Keratinocyte (primary cell): ENCODE results near the gene AMIGO1. TPM values are rescaled to one million over a fixed set of nuclear protein-coding genes. Genes with fewer than 3 reads are reported as not detected.

Experiments
- DNase-seq: peaks from one replicate; pipeline ENCODE4 v3.0.0-alpha.2; 2011; ENCODE audit warnings: low read depth, missing footprints, low spot score
- FAIRE-seq: peaks from 2 replicates; lab custom pipeline; 2011; peaks lifted over from hg19 to GRCh38; lab: Jason Lieb, UNC
- H2AFZ ChIP-seq: 2 replicates; pipeline ENCODE4 v1.6.0; 2012; ENCODE audit warnings: low read length, control low read depth, inconsistent platforms; ENCODE audit not compliant: control insufficient read depth
- H3K27ac ChIP-seq: 2 replicates; pipeline ENCODE4 v1.5.1; 2011; ENCODE audit warnings: low read length; ENCODE audit not compliant: control insufficient read depth, insufficient read depth
- H3K27me3 ChIP-seq: 3 replicates; pipeline ENCODE4 v1.6.0; 2011; ENCODE audit warnings: low read length; ENCODE audit not compliant: control insufficient read depth, insufficient read depth; ENCODE audit errors: extremely low read depth
- H3K36me3 ChIP-seq, 2 experiments: 2 replicates in 1 of 2; 3 replicates in 1 of 2; pipeline ENCODE4 v1.5.1; 2011; ENCODE audit warnings: low read length in 2 of 2, mild to moderate bottlenecking in 1 of 2; ENCODE audit not compliant: control insufficient read depth in 2 of 2, insufficient read depth in 2 of 2; ENCODE audit errors: extremely low read depth in 1 of 2
- H3K4me1 ChIP-seq: 3 replicates; pipeline ENCODE4 v1.5.1; 2011; ENCODE audit warnings: low read length; ENCODE audit not compliant: control insufficient read depth, insufficient read depth; ENCODE audit errors: extremely low read depth
- H3K4me2 ChIP-seq: 3 replicates; pipeline ENCODE4 v1.6.0; 2011; ENCODE audit warnings: low read depth, low read length; ENCODE audit not compliant: control insufficient read depth, insufficient read depth; ENCODE audit errors: extremely low read depth
- H3K4me3 ChIP-seq, 3 experiments: fragments of 200-600 bp in 1 of 3; sonication (generic) in 1 of 3; 2 replicates in 2 of 3; 3 replicates in 1 of 3; pipeline ENCODE4 v1.5.1; 2011 to 2016; ENCODE audit warnings: low read length in 3 of 3, mild to moderate bottlenecking in 3 of 3, control low read depth in 2 of 3, inconsistent platforms in 1 of 3, low read depth in 1 of 3, mixed read lengths in 1 of 3, mixed run types in 1 of 3, moderate library complexity in 1 of 3; ENCODE audit not compliant: control insufficient read depth in 2 of 3, insufficient read depth in 2 of 3; ENCODE audit errors: extremely low read depth in 1 of 3
- H3K79me2 ChIP-seq: 2 replicates; pipeline ENCODE4 v1.6.0; 2012; ENCODE audit warnings: low read length; ENCODE audit not compliant: control insufficient read depth, insufficient read depth
- H3K9ac ChIP-seq: 3 replicates; pipeline ENCODE4 v1.6.0; 2011; ENCODE audit warnings: low read length; ENCODE audit not compliant: control insufficient read depth, insufficient read depth; ENCODE audit errors: extremely low read depth
- H3K9me1 ChIP-seq: 3 replicates; pipeline ENCODE4 v1.6.0; 2011; ENCODE audit warnings: low read length; ENCODE audit not compliant: control insufficient read depth, insufficient read depth; ENCODE audit errors: extremely low read depth
- H3K9me3 ChIP-seq: 2 replicates; pipeline ENCODE4 v1.5.1; 2012; ENCODE audit warnings: low read depth, low read length; ENCODE audit not compliant: control insufficient read depth
- H4K20me1 ChIP-seq: 3 replicates; pipeline ENCODE4 v1.6.0; 2011; ENCODE audit warnings: low read length; ENCODE audit not compliant: control insufficient read depth, insufficient read depth; ENCODE audit errors: extremely low read depth
- EZH2 ChIP-seq: IDR thresholded peaks from one replicate; pipeline ENCODE4 v1.6.1; 2012; ENCODE audit warnings: inconsistent platforms, mild to moderate bottlenecking, low read length, moderate library complexity
- dilution Hi-C: fragments of 300-500 bp; cut with MboI; formaldehyde crosslinking; loops from one replicate; pipeline ENCODE4 v1.7.0; 2020; ENCODE audit warnings: low sequenced_read_pairs; ENCODE audit not compliant: extremely low pct_ligation_motif_present
- polyA plus RNA-seq, 5 experiments: library from polyadenylated mRNA; depleted of rRNA in 3 of 5; stranded (reverse) in 3 of 5; stranded (forward) in 1 of 5; unstranded in 1 of 5; fragments of >200 nt; gene quantifications; 1 replicate in 1 of 5; 2 replicates in 3 of 5; 3 replicates in 1 of 5; pipeline versions ENCODE4 v1.2.1 to v1.2.3, GENCODE V29; 2011 to 2012; ENCODE audit warnings: missing spikeins in 2 of 5, low read depth in 1 of 5, low replicate concordance in 1 of 5
- TF ChIP-seq, protein P1 (sequence below), 3 experiments: IDR thresholded peaks in 1 of 3; conservative IDR thresholded peaks in 1 of 3; optimal IDR thresholded peaks in 1 of 3; 2 replicates in 2 of 3; 3 replicates in 1 of 3; pipeline versions ENCODE3 to v1.5.1; 2011; ENCODE audit warnings: low read length in 3 of 3, mild to moderate bottlenecking in 3 of 3, moderate library complexity in 2 of 3, control low read depth in 1 of 3, inconsistent platforms in 1 of 3; ENCODE audit not compliant: insufficient read depth in 2 of 3; ENCODE audit errors: extremely low read depth in 1 of 3

AMIGO1 gene
- polyA plus RNA-seq, 1 donor (not counting 4 experiments of a cell fraction or from before 2014, with no cell fraction given), result 0.26 TPM

GRCh38 chr1:109499661-109500536 is 9.6 kb downstream of the AMIGO1 start:
- Histone ChIP-seq H3K79me2 (peaks cover 7% of the 10 kb centered on the region), H3K9me1 (no peaks in the 10 kb centered on the region), H4K20me1 (no peaks in the 10 kb centered on the region), H3K27me3 (no peaks in the 10 kb centered on the region), H3K9me3 (no peaks in the 10 kb centered on the region), H3K27ac (peak overlapping the region; percentile 27), H3K4me2 (peak overlapping the region; percentile 63), H3K9ac (no peak overlapping the region), H3K4me3 (no peak overlapping the region), H2AFZ (peak overlapping the region; percentile 40), H3K4me1 (peaks cover 16% of the 10 kb centered on the region), H3K36me3 (peaks cover 8 to 12% of the 10 kb centered on the region in 2 experiments)
- peak; percentile 55 for DNase-seq
- TF ChIP-seq EZH2, result no peak
- TF ChIP-seq, protein P1, sequence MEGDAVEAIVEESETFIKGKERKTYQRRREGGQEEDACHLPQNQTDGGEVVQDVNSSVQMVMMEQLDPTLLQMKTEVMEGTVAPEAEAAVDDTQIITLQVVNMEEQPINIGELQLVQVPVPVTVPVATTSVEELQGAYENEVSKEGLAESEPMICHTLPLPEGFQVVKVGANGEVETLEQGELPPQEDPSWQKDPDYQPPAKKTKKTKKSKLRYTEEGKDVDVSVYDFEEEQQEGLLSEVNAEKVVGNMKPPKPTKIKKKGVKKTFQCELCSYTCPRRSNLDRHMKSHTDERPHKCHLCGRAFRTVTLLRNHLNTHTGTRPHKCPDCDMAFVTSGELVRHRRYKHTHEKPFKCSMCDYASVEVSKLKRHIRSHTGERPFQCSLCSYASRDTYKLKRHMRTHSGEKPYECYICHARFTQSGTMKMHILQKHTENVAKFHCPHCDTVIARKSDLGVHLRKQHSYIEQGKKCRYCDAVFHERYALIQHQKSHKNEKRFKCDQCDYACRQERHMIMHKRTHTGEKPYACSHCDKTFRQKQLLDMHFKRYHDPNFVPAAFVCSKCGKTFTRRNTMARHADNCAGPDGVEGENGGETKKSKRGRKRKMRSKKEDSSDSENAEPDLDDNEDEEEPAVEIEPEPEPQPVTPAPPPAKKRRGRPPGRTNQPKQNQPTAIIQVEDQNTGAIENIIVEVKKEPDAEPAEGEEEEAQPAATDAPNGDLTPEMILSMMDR (optimal IDR thresholded peaks at IDR 0.05 in 1 of 3, IDR thresholded peaks at IDR 0.05 in 1 of 3, conservative IDR thresholded peaks at IDR 0.05 in 1 of 3; ENCODE audit: extremely low read depth in 1 of 3, insufficient read depth in 2 of 3, low read length in 3 of 3), result peak; percentile 73 to 84 (median 79)
- FAIRE-seq, result peak; percentile 39
- dilution Hi-C loops, result no loop called here

DNA sequence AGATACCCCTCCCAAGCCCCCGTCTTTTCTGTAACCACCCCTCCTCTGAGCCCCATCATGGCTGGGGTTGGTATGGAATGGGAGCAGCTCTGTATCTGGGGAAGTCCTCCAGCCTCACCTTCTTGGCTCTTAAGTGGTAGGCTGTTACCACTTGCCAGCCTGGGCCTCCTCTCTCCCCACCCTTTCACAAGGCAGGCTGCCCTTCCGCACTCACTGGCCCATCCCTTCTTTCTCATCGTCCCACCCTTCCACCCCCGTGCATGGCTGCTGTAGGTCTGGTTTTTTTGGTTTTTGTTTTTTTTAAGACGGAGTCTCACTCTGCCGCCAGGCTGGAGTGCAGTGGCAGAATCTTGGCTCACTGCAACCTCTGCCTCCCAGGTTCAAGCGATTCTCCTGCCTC is 10.4 kb downstream of the AMIGO1 start:
- TF ChIP-seq, protein P1 (optimal IDR thresholded peaks at IDR 0.05 in 1 of 3, IDR thresholded peaks at IDR 0.05 in 1 of 3, conservative IDR thresholded peaks at IDR 0.05 in 1 of 3; ENCODE audit: extremely low read depth in 1 of 3, insufficient read depth in 2 of 3, low read length in 3 of 3), result no peak
- Histone ChIP-seq H3K9me1 (no peaks in the 10 kb centered on the region), H3K4me1 (peaks cover 16% of the 10 kb centered on the region), H3K27ac (no peak overlapping the region), H3K4me2 (peak overlapping the region; percentile 15), H3K36me3 (peaks cover 8 to 12% of the 10 kb centered on the region in 2 experiments), H3K79me2 (peaks cover 7% of the 10 kb centered on the region), H4K20me1 (no peaks in the 10 kb centered on the region), H3K27me3 (no peaks in the 10 kb centered on the region), H3K4me3 (no peak overlapping the region), H3K9me3 (no peaks in the 10 kb centered on the region), H3K9ac (no peak overlapping the region), H2AFZ (no peak overlapping the region)
- DNase-seq, result no peak
- dilution Hi-C loops, result no loop called here
- FAIRE-seq, result no peak
